Measurements from ENCODE around the gene TRMO. TPM values are rescaled to one million over a fixed set of nuclear protein-coding genes. Genes with fewer than 3 reads are reported as not detected.

Gene TRMO
- total RNA-seq, 1 experiment from 2014 or later = 10.3 TPM

DNA sequence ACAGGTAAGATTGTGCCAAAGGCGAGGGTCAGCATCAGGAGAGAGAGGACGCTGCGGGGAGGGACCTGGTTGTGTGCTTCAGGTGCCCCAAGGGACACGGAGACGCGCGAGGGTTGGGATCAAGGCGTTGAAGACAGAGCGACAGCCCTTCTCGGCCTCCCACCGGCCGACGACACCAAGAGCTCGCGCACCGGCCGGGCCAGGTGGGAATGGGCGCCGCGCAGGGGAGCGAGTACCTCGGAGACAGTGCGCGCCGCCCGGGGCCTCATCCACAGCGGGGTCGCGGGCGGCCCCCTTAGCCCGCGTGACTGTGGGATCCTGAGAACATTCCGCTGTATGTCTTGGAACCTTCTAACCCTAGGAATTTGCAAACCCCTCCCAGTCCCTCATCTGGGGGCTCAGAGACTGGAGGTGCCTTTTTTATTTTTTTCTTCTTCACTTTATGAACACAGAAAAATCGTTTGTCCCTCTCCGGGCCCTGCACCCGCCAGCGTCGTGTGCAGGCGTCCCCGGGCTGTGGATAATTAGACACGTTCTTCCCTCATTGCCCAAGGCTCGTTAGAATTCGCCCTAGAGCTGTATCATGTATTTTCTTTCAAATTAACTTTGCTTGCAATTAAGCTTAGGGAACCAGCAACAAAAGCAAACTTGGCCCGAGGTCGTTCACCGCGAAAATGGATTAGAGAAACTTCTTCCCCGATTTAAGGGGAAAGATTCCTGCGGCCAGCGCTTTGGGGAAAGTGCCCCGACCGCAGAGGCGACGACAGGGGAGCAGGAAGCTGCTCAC, 64.5 kb downstream of the TRMO start:
- Mint-ChIP-seq H3K9me3 (ENCODE audit: unreplicated experiment) (no peaks in the 10 kb centered on the region), H3K27me3 (ENCODE audit: insufficient read depth, unreplicated experiment) (peaks cover 36% of the 10 kb centered on the region), H3K36me3 (ENCODE audit: insufficient read depth, unreplicated experiment) (no peaks in the 10 kb centered on the region), H3K4me1 (ENCODE audit: insufficient read depth, unreplicated experiment) (no peaks in the 10 kb centered on the region), H3K27ac (ENCODE audit: low read depth, unreplicated experiment) (no peak overlapping the region), H3K4me3 (ENCODE audit: unreplicated experiment) (no peak overlapping the region)
- no TSS peak for BruUV-seq (replicated peaks)
- intact Hi-C loops (cut with micrococcal nuclease) = no loop called here
- CTCF ChIA-PET = interaction anchor here (0.6 kb wide), 1 partner anchor 38 kb away, joined by 3 read pairs; no protein-coding TSS in a partner anchor
- TF ChIP-seq, protein P1, sequence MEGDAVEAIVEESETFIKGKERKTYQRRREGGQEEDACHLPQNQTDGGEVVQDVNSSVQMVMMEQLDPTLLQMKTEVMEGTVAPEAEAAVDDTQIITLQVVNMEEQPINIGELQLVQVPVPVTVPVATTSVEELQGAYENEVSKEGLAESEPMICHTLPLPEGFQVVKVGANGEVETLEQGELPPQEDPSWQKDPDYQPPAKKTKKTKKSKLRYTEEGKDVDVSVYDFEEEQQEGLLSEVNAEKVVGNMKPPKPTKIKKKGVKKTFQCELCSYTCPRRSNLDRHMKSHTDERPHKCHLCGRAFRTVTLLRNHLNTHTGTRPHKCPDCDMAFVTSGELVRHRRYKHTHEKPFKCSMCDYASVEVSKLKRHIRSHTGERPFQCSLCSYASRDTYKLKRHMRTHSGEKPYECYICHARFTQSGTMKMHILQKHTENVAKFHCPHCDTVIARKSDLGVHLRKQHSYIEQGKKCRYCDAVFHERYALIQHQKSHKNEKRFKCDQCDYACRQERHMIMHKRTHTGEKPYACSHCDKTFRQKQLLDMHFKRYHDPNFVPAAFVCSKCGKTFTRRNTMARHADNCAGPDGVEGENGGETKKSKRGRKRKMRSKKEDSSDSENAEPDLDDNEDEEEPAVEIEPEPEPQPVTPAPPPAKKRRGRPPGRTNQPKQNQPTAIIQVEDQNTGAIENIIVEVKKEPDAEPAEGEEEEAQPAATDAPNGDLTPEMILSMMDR (IDR thresholded peaks at IDR 0.05; ENCODE audit: unreplicated experiment) = no peak
- no peak for DNase-seq (ENCODE audit: unreplicated experiment)
- POLR2A ChIA-PET = no interaction called here

DNA sequence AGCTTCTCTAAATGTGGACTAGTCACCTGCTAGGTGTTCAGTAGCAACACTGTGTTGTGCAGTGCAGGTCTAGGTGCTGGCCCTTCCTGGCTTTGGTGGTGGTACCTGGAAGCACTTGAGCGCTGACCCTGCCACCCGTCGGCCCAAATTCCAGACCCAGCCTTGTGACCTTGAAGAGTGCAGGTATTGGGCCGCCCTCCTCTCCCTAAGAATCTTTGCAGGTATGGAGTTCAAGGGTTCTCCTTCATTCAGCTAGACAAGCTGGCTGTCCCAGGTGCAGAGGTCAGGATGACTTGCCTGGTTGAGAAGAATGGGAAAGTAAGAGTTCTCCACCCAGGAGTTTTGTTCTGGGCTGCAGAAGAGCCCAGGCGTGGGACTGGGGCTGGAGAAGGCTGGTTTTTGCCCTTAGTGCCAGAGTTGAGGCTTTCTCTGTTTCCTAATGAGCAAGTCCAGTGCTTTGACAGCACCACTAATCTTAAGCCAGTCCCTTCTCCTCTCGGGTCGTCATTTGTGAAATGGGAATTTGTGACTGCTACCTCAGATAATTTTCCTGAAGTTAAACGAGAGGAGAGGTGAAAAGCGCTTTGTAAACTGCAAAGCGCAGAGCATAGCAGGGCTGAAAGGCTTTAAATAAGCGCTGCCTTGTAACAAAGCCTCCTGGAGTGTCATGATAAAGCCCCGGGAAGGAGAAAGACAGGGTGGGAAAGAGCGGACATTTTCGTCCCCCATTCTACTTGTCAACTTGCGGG, 65.3 kb downstream of the TRMO start:
- intact Hi-C loops (cut with micrococcal nuclease) = no loop called here
- Mint-ChIP-seq H3K36me3 (ENCODE audit: insufficient read depth, unreplicated experiment) (no peaks in the 10 kb centered on the region), H3K9me3 (ENCODE audit: unreplicated experiment) (no peaks in the 10 kb centered on the region), H3K27me3 (ENCODE audit: insufficient read depth, unreplicated experiment) (peaks cover 36% of the 10 kb centered on the region), H3K4me1 (ENCODE audit: insufficient read depth, unreplicated experiment) (no peaks in the 10 kb centered on the region), H3K4me3 (ENCODE audit: unreplicated experiment) (no peak overlapping the region), H3K27ac (ENCODE audit: low read depth, unreplicated experiment) (no peak overlapping the region)
- DNase-seq (ENCODE audit: unreplicated experiment) = no peak
- TF ChIP-seq, protein P1 (IDR thresholded peaks at IDR 0.05; ENCODE audit: unreplicated experiment) = no peak
- ChIA-PET POLR2A (no interaction called here), CTCF (no interaction called here)
- no TSS peak for BruUV-seq (replicated peaks)

DNA sequence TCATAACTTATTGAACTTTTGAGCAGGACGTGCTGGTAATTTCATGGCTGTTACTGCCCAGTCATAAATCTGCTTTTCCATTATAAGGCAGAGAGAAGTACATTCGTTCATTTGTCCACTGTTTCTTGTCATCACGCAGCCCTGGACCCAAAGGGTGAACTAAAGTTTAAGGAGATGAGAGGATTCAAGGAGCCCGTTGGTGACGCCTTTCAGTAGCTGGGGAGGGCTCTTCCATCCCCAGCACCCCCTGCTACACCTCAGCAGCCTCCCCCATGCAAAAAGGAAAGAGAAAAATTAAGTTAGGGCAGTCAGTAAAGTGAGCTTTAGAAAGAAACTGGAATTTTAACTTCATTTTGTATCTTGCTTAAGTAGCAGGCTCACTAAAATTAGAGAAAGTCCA, 66.4 kb downstream of the TRMO start:
- Mint-ChIP-seq H3K4me3 (ENCODE audit: unreplicated experiment) (no peak overlapping the region), H3K4me1 (ENCODE audit: insufficient read depth, unreplicated experiment) (no peaks in the 10 kb centered on the region), H3K9me3 (ENCODE audit: unreplicated experiment) (no peaks in the 10 kb centered on the region), H3K36me3 (ENCODE audit: insufficient read depth, unreplicated experiment) (no peaks in the 10 kb centered on the region), H3K27me3 (ENCODE audit: insufficient read depth, unreplicated experiment) (peaks cover 30% of the 10 kb centered on the region), H3K27ac (ENCODE audit: low read depth, unreplicated experiment) (no peak overlapping the region)
- intact Hi-C loops (cut with micrococcal nuclease) = no loop called here
- POLR2A ChIA-PET = no interaction called here
- no TSS peak for BruUV-seq (replicated peaks)
- no peak for DNase-seq (ENCODE audit: unreplicated experiment)
- TF ChIP-seq, protein P1 (IDR thresholded peaks at IDR 0.05; ENCODE audit: unreplicated experiment) = no peak
- CTCF ChIA-PET = interaction anchor here (0.5 kb wide), 1 partner anchor 28 kb away, joined by 3 read pairs; no protein-coding TSS in a partner anchor

- H3K4me3 Mint-ChIP-seq (ENCODE audit: unreplicated experiment) = no peak overlapping the region
- H3K36me3 Mint-ChIP-seq (ENCODE audit: insufficient read depth, unreplicated experiment) = no peaks in the 10 kb centered on the region
- DNase-seq (ENCODE audit: unreplicated experiment) = no peak
- H3K27ac Mint-ChIP-seq (ENCODE audit: low read depth, unreplicated experiment) = no peak overlapping the region
- ChIA-PET POLR2A (no interaction called here), CTCF (no interaction called here)
- intact Hi-C loops (cut with micrococcal nuclease) = no loop called here
- no peaks in the 10 kb centered on the region for H3K9me3 Mint-ChIP-seq (ENCODE audit: unreplicated experiment)
- TF ChIP-seq, protein P1 (IDR thresholded peaks at IDR 0.05; ENCODE audit: unreplicated experiment) = no peak
- peaks cover 30% of the 10 kb centered on the region for H3K27me3 Mint-ChIP-seq (ENCODE audit: insufficient read depth, unreplicated experiment)
- no peaks in the 10 kb centered on the region for H3K4me1 Mint-ChIP-seq (ENCODE audit: insufficient read depth, unreplicated experiment)
- no TSS peak for BruUV-seq (replicated peaks)
These were observed 66.8 kb downstream of the TRMO start for GRCh38 chr9:97855486-97855875.
